HG03575 (cell line): ENCODE results near the gene SNTA1.
"Not testable (repeated sequence)": the region's sequence is repeated elsewhere in the genome, so short reads cannot be mapped to it uniquely, and the experiment has no call there.

Experiments
- ATAC-seq: cut with Tn5 transposase; IDR thresholded peaks from one replicate; pipeline ENCODE4 v1.9.1; 2021; ENCODE audit not compliant: unreplicated experiment, insufficient number of reproducible peaks, low FRiP score; ENCODE audit errors: extremely low read depth

SNTA1 gene

GRCh38 chr20:33443512-33444239 lies at the start of gene SNTA1:
SNTA1 (minus strand) TSS chr20:33443763; CDS start chr20:33443620, 143 bp downstream.
- no peak for ATAC-seq

- no peak for ATAC-seq
Observed at GRCh38 chr20:33490934-33491656, 47.5 kb upstream of the SNTA1 start.

- peak; percentile 21 for ATAC-seq
Observed at GRCh38 chr20:33490023-33490933, 46.7 kb upstream of the SNTA1 start, which contains the start of gene CBFA2T2. CBFA2T2 (plus strand) TSS chr20:33490096; CDS start chr20:33490268, 172 bp downstream.

- ATAC-seq: peak; percentile 61
Observed at GRCh38 chr20:33489495-33490022, 46.0 kb upstream of the SNTA1 start.

- not testable (repeated sequence) for ATAC-seq
Observed at GRCh38 chr20:33488661-33489494, 45.3 kb upstream of the SNTA1 start.

- ATAC-seq: no peak
Observed at GRCh38 chr20:33488201-33488600, 44.6 kb upstream of the SNTA1 start.

- ATAC-seq: not testable (repeated sequence)
Observed at GRCh38 chr20:33483186-33483585, 39.6 kb upstream of the SNTA1 start.

- no peak for ATAC-seq
Observed at GRCh38 chr20:33482581-33482980, 39.0 kb upstream of the SNTA1 start.

- ATAC-seq: no peak
Observed at GRCh38 chr20:33481431-33481941, 37.9 kb upstream of the SNTA1 start.

- ATAC-seq: no peak
Observed at GRCh38 chr20:33480048-33480447, 36.5 kb upstream of the SNTA1 start.

- no peak for ATAC-seq
Observed at GRCh38 chr20:33477386-33478234, 34.0 kb upstream of the SNTA1 start.

- ATAC-seq: no peak
Observed at GRCh38 chr20:33475381-33476152, 32.0 kb upstream of the SNTA1 start.

- no peak for ATAC-seq
Observed at GRCh38 chr20:33474963-33475362, 31.4 kb upstream of the SNTA1 start.

- ATAC-seq: no peak
Observed at GRCh38 chr20:33474097-33474873, 30.7 kb upstream of the SNTA1 start.

- ATAC-seq: no peak
Observed at GRCh38 chr20:33472868-33473435, 29.4 kb upstream of the SNTA1 start.
